ENCODE data around the gene CRTC3.
"Not testable (repeated sequence)": the region's sequence is repeated elsewhere in the genome, so short reads cannot be mapped to it uniquely, and the experiment has no call there.

The CRTC3 gene

GRCh38 chr15:90677807-90678790 lies 148.4 kb downstream of the CRTC3 start:
- DNase-seq (ENCODE audit: low read depth): no peak

GRCh38 chr15:90679959-90680358 lies 150.2 kb downstream of the CRTC3 start:
- peak; percentile 66 for DNase-seq (ENCODE audit: low read depth)

DNA sequence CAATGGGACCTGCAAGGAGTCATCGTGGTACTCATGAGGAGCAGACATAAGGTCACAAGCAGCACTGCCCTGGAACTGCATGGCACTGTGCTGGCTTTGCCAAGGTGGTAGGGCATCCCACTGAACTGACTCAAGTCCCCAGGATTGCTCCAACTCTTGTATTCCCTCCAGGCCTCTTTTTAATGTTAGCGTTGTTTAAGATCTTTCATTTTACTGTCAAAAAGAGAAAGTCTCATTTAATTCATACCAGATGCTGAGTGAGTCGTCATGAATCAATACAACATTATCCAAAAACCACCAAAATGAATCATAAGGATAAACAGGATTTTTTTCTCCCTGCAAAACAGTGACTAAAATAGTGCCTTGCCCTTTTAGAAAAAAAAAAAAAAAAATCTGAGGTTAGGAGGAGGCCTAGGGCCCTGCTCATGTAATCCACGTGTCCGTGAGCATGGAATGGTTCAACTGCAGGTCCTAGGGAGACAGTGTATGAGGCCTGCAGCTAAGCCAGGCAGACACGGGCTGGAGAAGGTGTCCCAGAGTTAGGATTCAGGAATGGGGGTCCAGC lies 150.7 kb downstream of the CRTC3 start:
- DNase-seq (ENCODE audit: low read depth): peak; percentile 93

- DNase-seq (ENCODE audit: low read depth): no peak
These were observed 151.3 kb downstream of the CRTC3 start for GRCh38 chr15:90681056-90681455.

DNA sequence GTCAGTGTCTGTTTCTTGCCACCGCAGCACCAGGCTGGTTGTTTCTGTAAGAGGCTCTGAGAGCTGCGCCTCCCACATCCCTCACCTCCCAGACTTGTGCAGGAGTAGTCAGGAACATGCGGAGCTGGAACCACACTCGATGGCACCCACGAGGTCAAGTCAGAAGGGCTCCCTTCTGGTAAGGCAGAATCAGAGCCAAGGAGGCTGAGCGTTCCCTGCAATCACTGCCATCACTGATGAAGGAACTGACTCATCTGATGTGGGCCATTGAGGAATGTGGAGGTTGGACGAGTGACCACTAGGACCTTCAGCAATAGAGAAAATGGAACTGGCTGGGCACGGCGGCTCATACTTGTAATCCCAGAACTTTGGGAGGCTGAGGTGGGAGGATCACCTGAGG lies 151.8 kb downstream of the CRTC3 start:
- DNase-seq (ENCODE audit: low read depth): peak; percentile 86

DNA sequence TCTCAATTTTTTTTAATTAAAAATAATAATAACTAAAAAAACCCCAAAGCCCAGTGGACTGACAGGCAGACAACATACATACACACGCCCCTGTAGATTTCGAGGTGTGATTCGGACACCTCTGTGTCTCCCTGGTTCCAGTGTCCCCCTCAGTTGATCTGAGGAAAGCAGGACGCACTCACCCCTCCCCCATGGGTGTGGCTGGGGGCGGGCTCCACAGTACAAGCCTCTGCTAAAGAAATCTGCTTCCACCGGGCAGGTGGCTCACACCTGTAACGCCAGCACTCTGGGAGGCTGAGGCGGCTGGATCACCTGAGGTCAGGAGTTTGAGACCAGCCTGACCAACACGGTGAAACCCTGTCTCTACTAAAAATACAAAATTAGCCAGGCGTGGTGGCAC lies 153.6 kb downstream of the CRTC3 start:
- no peak for DNase-seq (ENCODE audit: low read depth)

- no peak for DNase-seq (ENCODE audit: low read depth)
These were observed 154.2 kb downstream of the CRTC3 start for GRCh38 chr15:90683876-90684275.

GRCh38 chr15:90684281-90684680 lies 154.6 kb downstream of the CRTC3 start:
- DNase-seq (ENCODE audit: low read depth): no peak

DNA sequence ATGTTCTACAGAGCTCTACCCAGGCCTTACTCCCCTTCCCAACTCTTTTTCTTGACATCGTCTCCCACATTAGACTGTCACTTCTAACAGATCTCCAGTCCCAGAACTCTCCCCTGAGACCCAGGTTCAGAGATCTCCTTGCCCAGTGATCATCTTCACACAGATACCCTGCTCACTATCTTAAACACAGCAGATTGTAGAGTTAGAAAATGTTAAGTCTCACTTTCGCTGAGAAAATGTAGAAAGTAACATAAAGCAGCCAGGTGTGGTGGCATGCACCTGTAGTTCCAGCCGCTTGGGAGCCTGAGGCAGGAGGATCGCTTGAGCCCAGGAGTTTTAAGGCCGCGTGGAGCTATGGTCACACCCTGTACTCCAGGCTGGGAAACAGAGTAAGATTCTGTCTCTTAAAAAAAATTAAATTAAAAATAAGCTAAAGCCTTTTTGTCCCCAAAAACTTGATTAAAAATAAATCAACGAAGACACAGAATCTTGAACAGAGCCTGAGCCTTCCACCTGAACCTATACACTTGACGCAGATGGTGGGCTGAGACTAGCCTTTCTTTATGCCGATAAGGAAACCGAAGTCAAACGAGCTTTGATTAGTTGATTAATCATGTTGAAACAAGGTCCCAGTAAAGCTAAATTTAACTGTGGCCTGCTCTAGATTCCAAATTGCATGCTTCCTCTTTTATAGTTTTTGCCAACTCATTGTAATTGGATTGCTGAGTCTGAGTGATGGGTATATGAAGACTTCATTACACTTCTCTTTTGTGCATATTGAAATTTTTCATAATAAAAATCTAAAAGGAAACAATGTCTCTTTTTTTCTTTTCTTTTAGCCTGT lies 156.1 kb downstream of the CRTC3 start:
- no peak for DNase-seq (ENCODE audit: low read depth)

DNA sequence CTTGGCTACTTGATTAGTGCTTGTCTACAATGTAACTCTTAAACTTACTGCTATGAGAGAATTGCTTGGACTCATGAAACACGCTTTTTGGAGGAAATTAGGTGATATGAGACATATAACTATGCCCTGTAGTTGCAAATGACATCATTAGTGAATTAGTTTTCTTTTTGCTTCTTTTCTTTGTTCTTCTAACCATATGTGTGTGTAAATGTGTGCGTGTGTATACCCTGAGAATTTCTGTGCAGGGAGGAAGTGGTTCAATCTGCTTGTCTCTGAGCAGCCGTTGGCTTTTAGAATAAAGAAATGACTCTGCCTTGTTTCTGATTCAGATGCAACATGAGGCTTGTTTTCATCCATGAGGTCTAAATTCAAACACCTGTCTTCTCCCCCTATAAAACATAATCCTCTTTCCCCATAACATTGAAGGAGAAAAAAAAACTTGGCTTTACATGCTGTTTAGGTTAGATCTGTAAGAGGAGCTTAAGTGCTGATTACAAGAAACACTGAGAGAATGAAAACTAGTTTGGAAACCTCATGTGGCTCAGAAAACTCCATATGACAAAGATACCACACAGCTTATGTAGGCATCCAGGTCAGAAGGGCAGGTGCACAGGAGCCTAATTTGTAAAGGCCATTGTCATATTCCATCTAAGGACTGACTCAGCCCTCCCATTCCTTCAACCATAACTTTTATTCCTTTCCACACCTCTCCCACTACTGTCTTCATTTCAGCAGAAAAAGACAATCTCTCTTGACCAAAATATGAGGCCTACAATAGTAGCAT lies 156.9 kb downstream of the CRTC3 start:
- DNase-seq (ENCODE audit: low read depth): no peak

GRCh38 chr15:90689326-90689961 lies 159.7 kb downstream of the CRTC3 start:
- DNase-seq (ENCODE audit: low read depth): not testable (repeated sequence)

DNA sequence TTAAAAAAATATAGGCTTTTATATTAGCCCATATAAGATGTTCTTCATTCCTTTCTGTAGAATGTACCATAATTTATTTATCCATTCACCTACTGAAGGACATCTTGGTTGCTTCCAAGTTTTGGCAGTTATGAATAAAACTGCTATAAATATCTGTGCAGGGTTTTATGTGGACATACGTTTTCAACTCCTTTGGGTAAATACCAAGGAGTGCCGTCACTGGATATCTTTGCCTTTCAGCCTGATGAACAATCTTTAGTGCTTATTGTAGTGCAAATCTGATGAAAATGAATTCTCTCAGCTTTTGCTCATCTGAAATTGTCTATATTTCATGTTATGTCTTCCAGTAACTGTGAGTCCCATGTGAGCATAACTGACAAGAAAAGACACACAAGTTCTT lies 160.9 kb downstream of the CRTC3 start:
- DNase-seq (ENCODE audit: low read depth): no peak

- DNase-seq (ENCODE audit: low read depth): no peak
These were observed 161.6 kb downstream of the CRTC3 start for GRCh38 chr15:90691369-90691768.

GRCh38 chr15:90691982-90692773 lies 162.5 kb downstream of the CRTC3 start:
- DNase-seq (ENCODE audit: low read depth): no peak
